ENCODE data around the gene SPATA32.

DNA sequence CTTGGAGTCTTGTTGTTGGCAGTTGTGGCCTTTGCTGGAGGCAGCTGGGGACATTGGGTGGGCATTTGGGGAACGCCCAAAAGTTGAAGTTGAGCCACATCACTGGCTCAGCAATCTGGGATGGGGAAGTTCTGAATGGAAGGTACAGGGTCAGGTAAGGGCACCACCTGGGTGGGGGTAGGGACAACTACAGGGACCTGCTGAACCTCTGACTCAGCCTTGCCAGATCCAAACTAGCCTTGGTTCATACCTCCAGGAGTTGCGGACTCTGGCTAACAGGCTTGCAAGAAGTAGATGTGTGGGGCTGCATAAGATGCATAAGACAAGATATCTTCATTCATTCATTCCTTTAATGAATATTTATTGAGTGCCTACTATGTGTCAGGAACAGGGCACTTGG lies 24.2 kb downstream of the SPATA32 start:
- TF ChIP-seq, protein P1, sequence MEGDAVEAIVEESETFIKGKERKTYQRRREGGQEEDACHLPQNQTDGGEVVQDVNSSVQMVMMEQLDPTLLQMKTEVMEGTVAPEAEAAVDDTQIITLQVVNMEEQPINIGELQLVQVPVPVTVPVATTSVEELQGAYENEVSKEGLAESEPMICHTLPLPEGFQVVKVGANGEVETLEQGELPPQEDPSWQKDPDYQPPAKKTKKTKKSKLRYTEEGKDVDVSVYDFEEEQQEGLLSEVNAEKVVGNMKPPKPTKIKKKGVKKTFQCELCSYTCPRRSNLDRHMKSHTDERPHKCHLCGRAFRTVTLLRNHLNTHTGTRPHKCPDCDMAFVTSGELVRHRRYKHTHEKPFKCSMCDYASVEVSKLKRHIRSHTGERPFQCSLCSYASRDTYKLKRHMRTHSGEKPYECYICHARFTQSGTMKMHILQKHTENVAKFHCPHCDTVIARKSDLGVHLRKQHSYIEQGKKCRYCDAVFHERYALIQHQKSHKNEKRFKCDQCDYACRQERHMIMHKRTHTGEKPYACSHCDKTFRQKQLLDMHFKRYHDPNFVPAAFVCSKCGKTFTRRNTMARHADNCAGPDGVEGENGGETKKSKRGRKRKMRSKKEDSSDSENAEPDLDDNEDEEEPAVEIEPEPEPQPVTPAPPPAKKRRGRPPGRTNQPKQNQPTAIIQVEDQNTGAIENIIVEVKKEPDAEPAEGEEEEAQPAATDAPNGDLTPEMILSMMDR (conservative IDR thresholded peaks at IDR 0.05), result no peak
- TF ChIP-seq ZFX (IDR thresholded peaks at IDR 0.05), result no peak

Data from C4-2B (cell line).